ENCODE results near the gene DDRGK1. TPM values are rescaled to one million over a fixed set of nuclear protein-coding genes. Genes with fewer than 3 reads are reported as not detected.
"Not testable (repeated sequence)": the region's sequence is repeated elsewhere in the genome, so short reads cannot be mapped to it uniquely, and the experiment has no call there.

The DDRGK1 gene
- total RNA-seq, 1 donor from 2014 or later, result 108 TPM

DNA sequence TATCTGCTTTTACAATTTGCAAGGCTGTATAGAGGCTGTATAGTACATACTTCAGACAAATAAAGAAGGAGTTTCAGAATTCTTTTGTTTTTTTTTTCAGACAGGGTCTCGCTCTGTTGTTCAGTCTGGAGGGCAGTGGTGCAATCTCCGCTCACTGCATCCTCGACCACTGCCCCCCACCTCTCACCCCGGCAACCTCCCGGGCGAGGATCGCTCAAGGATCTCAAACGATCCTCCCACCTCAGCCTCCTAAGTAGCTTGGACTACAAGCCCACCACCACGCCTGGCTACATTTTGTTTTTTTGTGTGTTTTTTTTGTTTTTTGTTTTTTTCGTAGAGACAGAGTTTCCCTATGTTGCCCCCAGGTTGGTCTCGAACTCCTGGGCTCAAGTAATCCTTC lies 46.7 kb downstream of the DDRGK1 start:
- TF ChIP-seq, protein P1, sequence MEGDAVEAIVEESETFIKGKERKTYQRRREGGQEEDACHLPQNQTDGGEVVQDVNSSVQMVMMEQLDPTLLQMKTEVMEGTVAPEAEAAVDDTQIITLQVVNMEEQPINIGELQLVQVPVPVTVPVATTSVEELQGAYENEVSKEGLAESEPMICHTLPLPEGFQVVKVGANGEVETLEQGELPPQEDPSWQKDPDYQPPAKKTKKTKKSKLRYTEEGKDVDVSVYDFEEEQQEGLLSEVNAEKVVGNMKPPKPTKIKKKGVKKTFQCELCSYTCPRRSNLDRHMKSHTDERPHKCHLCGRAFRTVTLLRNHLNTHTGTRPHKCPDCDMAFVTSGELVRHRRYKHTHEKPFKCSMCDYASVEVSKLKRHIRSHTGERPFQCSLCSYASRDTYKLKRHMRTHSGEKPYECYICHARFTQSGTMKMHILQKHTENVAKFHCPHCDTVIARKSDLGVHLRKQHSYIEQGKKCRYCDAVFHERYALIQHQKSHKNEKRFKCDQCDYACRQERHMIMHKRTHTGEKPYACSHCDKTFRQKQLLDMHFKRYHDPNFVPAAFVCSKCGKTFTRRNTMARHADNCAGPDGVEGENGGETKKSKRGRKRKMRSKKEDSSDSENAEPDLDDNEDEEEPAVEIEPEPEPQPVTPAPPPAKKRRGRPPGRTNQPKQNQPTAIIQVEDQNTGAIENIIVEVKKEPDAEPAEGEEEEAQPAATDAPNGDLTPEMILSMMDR (IDR thresholded peaks at IDR 0.05; ENCODE audit: insufficient read depth, low read length, poor library complexity, severe bottlenecking), result no peak
- Histone ChIP-seq H3K27me3 (ENCODE audit: control insufficient read depth, insufficient read depth, low read length) (no peaks in the 10 kb centered on the region), H3K4me3 (ENCODE audit: low read depth, low read length) (no peak overlapping the region), H3K36me3 (ENCODE audit: control insufficient read depth, insufficient read depth, low read length) (no peaks in the 10 kb centered on the region)
- DNase-seq (ENCODE audit: low read depth), result no peak

DNA sequence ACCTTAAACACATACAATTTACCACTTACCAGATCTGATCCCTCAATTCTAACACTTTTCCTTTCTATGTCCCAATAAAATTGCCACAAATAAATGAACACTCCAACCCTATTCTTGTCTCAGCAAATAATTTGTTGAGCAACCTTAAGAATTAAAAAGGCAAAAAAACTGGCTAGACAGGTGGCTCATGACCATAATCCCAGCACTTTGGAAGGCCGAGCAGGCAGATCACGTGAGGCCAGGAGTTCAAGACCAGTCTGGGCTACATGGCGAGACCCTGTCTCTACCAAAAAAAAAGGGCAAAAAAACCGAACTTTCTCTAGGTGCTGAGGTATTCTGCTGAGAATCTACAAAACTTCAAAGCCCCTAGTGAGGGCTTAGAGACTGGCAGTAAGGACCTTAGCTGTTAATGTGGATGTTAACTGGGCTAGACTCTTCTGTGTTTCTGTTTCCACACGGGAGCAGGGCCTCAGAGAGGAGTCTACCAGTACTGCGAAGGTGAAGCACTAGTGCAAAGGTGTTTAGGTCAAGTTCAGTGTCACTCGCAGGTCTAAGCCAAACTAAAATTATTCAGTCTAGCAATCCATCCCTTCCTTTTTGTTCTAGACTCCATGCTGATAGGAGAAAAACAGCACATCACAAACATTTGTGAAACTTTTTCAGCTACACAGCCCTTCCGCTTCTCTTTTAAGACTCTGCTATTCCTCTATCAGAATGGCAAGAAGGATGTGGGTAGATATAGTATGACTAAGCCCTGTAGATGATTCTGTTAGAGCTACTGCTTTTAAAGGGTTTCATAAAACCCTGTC lies 47.5 kb downstream of the DDRGK1 start:
- DNase-seq (ENCODE audit: low read depth), result no peak
- Histone ChIP-seq H3K36me3 (ENCODE audit: control insufficient read depth, insufficient read depth, low read length) (no peaks in the 10 kb centered on the region), H3K4me3 (ENCODE audit: low read depth, low read length) (no peak overlapping the region), H3K27me3 (ENCODE audit: control insufficient read depth, insufficient read depth, low read length) (no peaks in the 10 kb centered on the region)
- TF ChIP-seq, protein P1 (IDR thresholded peaks at IDR 0.05; ENCODE audit: insufficient read depth, low read length, poor library complexity, severe bottlenecking), result no peak

DNA sequence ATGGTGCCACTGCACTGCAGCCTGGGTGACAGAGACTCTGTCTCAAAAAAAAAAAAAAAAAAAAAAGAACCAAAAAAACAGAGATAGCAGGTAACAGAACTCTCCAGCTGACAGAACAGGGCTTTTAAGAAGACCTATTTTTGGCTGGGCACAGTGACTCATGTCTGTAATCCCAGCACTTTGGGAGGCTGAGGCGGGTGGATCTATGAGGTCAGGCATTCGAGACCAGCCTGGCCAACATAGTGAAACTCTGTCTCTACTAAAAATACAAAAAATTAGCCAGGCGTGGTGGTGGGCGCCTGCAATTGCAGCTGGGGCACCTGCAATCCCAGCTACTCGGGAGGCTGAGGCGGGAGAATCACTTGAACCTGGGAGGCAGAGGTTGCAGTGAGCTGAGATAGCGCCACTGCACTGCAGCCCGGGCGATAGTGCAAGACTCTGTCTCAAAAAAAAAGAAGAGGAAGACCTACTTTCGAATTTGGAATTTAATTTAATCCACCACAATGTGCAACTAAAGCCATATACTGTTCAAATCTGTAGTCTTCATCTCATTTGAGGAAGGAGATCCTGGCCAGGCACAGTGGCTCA lies 52.3 kb downstream of the DDRGK1 start:
- not testable (repeated sequence) for DNase-seq (ENCODE audit: low read depth); H3K27me3 ChIP-seq (ENCODE audit: control insufficient read depth, insufficient read depth, low read length); H3K4me3 ChIP-seq (ENCODE audit: low read depth, low read length); H3K36me3 ChIP-seq (ENCODE audit: control insufficient read depth, insufficient read depth, low read length)

DNA sequence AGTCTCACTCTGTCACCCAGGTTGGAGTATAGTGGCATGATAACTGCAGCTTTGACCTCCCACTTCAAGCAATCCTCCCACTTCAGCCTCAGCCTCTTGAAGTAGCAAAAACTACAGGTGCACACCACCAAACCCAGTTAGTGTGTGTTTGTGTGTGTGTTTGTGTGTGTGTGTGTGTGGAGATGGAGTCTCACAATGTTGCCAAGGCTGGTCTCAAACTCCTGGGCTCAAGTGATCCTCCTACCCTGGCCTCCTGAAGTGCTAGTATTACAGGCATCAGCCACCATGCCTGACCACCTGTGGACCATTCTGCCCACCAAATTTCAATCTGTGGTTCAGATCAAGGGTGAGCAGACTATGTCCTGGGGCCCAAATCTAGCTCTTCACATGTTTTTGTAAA lies 53.6 kb downstream of the DDRGK1 start:
- DNase-seq (ENCODE audit: low read depth), result no peak
- H3K4me3 ChIP-seq (ENCODE audit: low read depth, low read length), result no peak overlapping the region
- TF ChIP-seq, protein P1 (IDR thresholded peaks at IDR 0.05; ENCODE audit: insufficient read depth, low read length, poor library complexity, severe bottlenecking), result no peak
- H3K27me3 ChIP-seq (ENCODE audit: control insufficient read depth, insufficient read depth, low read length), result no peaks in the 10 kb centered on the region
- H3K36me3 ChIP-seq (ENCODE audit: control insufficient read depth, insufficient read depth, low read length), result no peaks in the 10 kb centered on the region

DNA sequence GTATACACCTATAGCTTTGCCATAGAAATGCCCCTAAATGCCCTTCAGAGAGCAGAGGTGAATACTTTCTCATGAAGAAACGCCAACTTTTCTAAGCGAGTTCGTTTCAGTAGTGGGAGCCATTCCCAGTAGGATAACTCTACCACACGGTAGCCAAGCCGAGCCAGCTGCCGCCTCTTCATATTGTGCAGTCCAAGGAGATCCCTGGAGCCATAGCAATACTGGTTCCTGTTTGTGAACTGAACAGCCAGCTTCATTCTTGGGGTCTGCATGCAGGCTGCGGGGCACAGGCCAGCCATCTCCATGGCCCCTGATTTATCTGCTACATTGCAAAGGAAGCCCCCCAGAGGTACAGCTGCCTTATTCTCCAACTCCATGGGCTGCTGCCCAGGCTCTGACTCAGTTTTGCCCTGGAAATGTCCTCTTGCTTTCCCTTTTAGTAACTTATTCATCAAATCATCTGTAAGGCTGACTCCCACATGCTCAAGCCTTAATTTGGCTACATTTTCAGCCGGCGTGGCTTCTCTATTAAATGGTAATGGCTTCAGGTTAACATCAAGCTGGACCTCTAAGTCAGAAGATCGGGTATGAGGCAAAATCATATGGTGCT lies 57.6 kb downstream of the DDRGK1 start:
- H3K27me3 ChIP-seq (ENCODE audit: control insufficient read depth, insufficient read depth, low read length), result no peaks in the 10 kb centered on the region
- TF ChIP-seq, protein P1 (IDR thresholded peaks at IDR 0.05; ENCODE audit: insufficient read depth, low read length, poor library complexity, severe bottlenecking), result no peak
- no peaks in the 10 kb centered on the region for H3K36me3 ChIP-seq (ENCODE audit: control insufficient read depth, insufficient read depth, low read length)
- H3K4me3 ChIP-seq (ENCODE audit: low read depth, low read length), result no peak overlapping the region
- no peak for DNase-seq (ENCODE audit: low read depth)

DNA sequence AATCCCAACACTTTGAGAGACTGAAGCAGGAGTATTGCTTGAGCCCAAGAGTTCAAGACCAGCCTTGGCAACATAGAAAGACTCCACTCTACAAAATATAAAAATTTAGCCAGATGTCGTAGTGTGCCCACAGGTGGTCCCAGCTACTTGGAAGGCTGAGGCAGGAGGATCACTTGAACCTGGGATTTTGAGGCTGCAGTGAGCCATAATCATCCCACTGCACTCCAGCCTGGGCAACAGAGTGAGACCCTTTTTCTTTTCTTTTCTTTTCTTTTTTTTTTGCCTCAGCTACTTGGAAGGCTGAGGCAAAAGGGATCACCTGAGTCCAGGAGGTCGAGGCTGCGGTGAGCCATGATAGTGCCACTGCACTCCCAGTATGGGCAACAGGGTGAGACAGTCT lies 62.7 kb downstream of the DDRGK1 start:
- TF ChIP-seq, protein P1 (IDR thresholded peaks at IDR 0.05; ENCODE audit: insufficient read depth, low read length, poor library complexity, severe bottlenecking), result no peak
- Histone ChIP-seq H3K27me3 (ENCODE audit: control insufficient read depth, insufficient read depth, low read length) (no peaks in the 10 kb centered on the region), H3K36me3 (ENCODE audit: control insufficient read depth, insufficient read depth, low read length) (no peaks in the 10 kb centered on the region), H3K4me3 (ENCODE audit: low read depth, low read length) (no peak overlapping the region)
- DNase-seq (ENCODE audit: low read depth), result no peak
